Measurements from ENCODE around the gene NCAM1.

NCAM1 gene

GRCh38 chr11:113174882-113175281 is 213.7 kb downstream of the NCAM1 start:
- FAIRE-seq = no peak

GRCh38 chr11:113176599-113177360 is 215.6 kb downstream of the NCAM1 start:
- FAIRE-seq = no peak

- no peak for FAIRE-seq
Observed at GRCh38 chr11:113177671-113178070, 216.5 kb downstream of the NCAM1 start.

GRCh38 chr11:113178381-113179070 is 217.3 kb downstream of the NCAM1 start:
- no peak for FAIRE-seq

- no peak for FAIRE-seq
Observed at GRCh38 chr11:113179181-113179704, 218.0 kb downstream of the NCAM1 start.

GRCh38 chr11:113181094-113181493 is 219.9 kb downstream of the NCAM1 start:
- FAIRE-seq = no peak

GRCh38 chr11:113182288-113182687 is 221.1 kb downstream of the NCAM1 start:
- FAIRE-seq = no peak

GRCh38 chr11:113184498-113184897 is 223.3 kb downstream of the NCAM1 start:
- no peak for FAIRE-seq

GRCh38 chr11:113188371-113188834 is 227.2 kb downstream of the NCAM1 start:
- FAIRE-seq = no peak

GRCh38 chr11:113189909-113190667 is 228.9 kb downstream of the NCAM1 start:
- FAIRE-seq = no peak

- FAIRE-seq = no peak
Observed at GRCh38 chr11:113192121-113192925, 231.1 kb downstream of the NCAM1 start.

- no peak for FAIRE-seq
Observed at GRCh38 chr11:113193016-113193415, 231.8 kb downstream of the NCAM1 start.

- FAIRE-seq = no peak
Observed at GRCh38 chr11:113193946-113194345, 232.7 kb downstream of the NCAM1 start.

- FAIRE-seq = no peak
Observed at GRCh38 chr11:113195728-113196127, 234.5 kb downstream of the NCAM1 start.

GRCh38 chr11:113197446-113197845 is 236.2 kb downstream of the NCAM1 start:
- FAIRE-seq = no peak

- FAIRE-seq = no peak
Observed at GRCh38 chr11:113198972-113199661, 237.9 kb downstream of the NCAM1 start.

- FAIRE-seq = no peak
Observed at GRCh38 chr11:113199866-113200265, 238.6 kb downstream of the NCAM1 start.

GRCh38 chr11:113201054-113201818 is 240.0 kb downstream of the NCAM1 start:
- FAIRE-seq = no peak

GRCh38 chr11:113202431-113202830 is 241.2 kb downstream of the NCAM1 start:
- no peak for FAIRE-seq

- no peak for FAIRE-seq
Observed at GRCh38 chr11:113203141-113203753, 242.0 kb downstream of the NCAM1 start.
